HEK293T (cell line): ENCODE results near the gene AP2A2.

Experiments
- BHLHE40 ChIP-seq: fragments of 450-650 bp; IDR thresholded peaks from 2 replicates; pipeline ENCODE4 v1.6.1; 2016; ENCODE audit warnings: mild to moderate bottlenecking, moderate library complexity, borderline replicate concordance
- CTBP1 ChIP-seq: fragments of 450-650 bp; IDR thresholded peaks from 2 replicates; pipeline ENCODE4 v1.6.1; 2016; ENCODE audit warnings: borderline replicate concordance
- ELF4 ChIP-seq: fragments of 450-650 bp; IDR thresholded peaks from 2 replicates; pipeline ENCODE4 v1.6.1; 2017; ENCODE audit warnings: antibody characterized with exemption
- NFRKB ChIP-seq: fragments of 450-650 bp; IDR thresholded peaks from 2 replicates; pipeline ENCODE4 v1.6.1; 2016; ENCODE audit warnings: mild to moderate bottlenecking, moderate library complexity
- PKNOX1 ChIP-seq: fragments of 450-650 bp; IDR thresholded peaks from 2 replicates; pipeline ENCODE4 v1.6.1; 2016
- SP1 ChIP-seq: fragments of 450-650 bp; IDR thresholded peaks from 2 replicates; pipeline ENCODE4 v1.6.1; 2017
- SUZ12 ChIP-seq: fragments of 450-650 bp; IDR thresholded peaks from 2 replicates; pipeline ENCODE4 v1.6.1; 2016; ENCODE audit warnings: mild to moderate bottlenecking
- ZNF384 ChIP-seq: fragments of 450-650 bp; IDR thresholded peaks from 2 replicates; pipeline ENCODE4 v1.6.1; 2016

- TF ChIP-seq ZNF384 (no peak), BHLHE40 (no peak), SUZ12 (no peak), SP1 (no peak), PKNOX1 (no peak), ELF4 (no peak), NFRKB (no peak), CTBP1 (no peak)
Observed at GRCh38 chr11:1001617-1002405, 76.1 kb downstream of the AP2A2 start.
